NK-92 (cell line): ENCODE measurements around the gene VAMP1.
"Not testable (repeated sequence)": the region's sequence is repeated elsewhere in the genome, so short reads cannot be mapped to it uniquely, and the experiment has no call there.

ENCODE experiments used
- DNase-seq: peaks from one replicate; lab custom pipeline; 2025; ENCODE audit not compliant: unreplicated experiment; lab: John Stamatoyannopoulos, UW

Gene VAMP1

GRCh38 chr12:6451348-6452244 is 18.9 kb downstream of the VAMP1 start, which contains the start of gene TAPBPL:
Gene TAPBPL, plus strand, starts transcription at chr12:6452042. Its CDS starts 207 bp downstream, at chr12:6452249.
- peak; percentile 22 for DNase-seq

- no peak for DNase-seq
These were observed 19.6 kb downstream of the VAMP1 start for GRCh38 chr12:6450869-6451347.

GRCh38 chr12:6450091-6450868 is 20.2 kb downstream of the VAMP1 start:
- DNase-seq: no peak

GRCh38 chr12:6444704-6445688 is 25.5 kb downstream of the VAMP1 start, which contains the start of gene CD27:
Gene CD27, plus strand, starts transcription at chr12:6444955. Its CDS starts 141 bp downstream, at chr12:6445096.
- no peak for DNase-seq

GRCh38 chr12:6444031-6444430 is 26.4 kb downstream of the VAMP1 start:
- no peak for DNase-seq

- DNase-seq: no peak
These were observed 27.0 kb downstream of the VAMP1 start for GRCh38 chr12:6443361-6443983.

GRCh38 chr12:6442836-6443235 is 27.6 kb downstream of the VAMP1 start:
- DNase-seq: no peak

- no peak for DNase-seq
These were observed 30.1 kb downstream of the VAMP1 start for GRCh38 chr12:6440391-6440790.

GRCh38 chr12:6438345-6438744 is 32.1 kb downstream of the VAMP1 start:
- no peak for DNase-seq

- DNase-seq: no peak
These were observed 32.9 kb downstream of the VAMP1 start for GRCh38 chr12:6437586-6437985.

- no peak for DNase-seq
These were observed 34.3 kb downstream of the VAMP1 start for GRCh38 chr12:6435961-6436715.

GRCh38 chr12:6434205-6435140 is 36.0 kb downstream of the VAMP1 start:
- DNase-seq: no peak

- no peak for DNase-seq
These were observed 37.5 kb downstream of the VAMP1 start for GRCh38 chr12:6432991-6433390.

GRCh38 chr12:6430124-6430989 is 40.1 kb downstream of the VAMP1 start:
- DNase-seq: no peak

- DNase-seq: no peak
These were observed 42.2 kb downstream of the VAMP1 start for GRCh38 chr12:6428326-6428725.

GRCh38 chr12:6427796-6428195 is 42.7 kb downstream of the VAMP1 start:
- not testable (repeated sequence) for DNase-seq
